Natural killer cell (primary cell): ENCODE results near the gene TTC22. TPM values are rescaled to one million over a fixed set of nuclear protein-coding genes. Genes with fewer than 3 reads are reported as not detected.
A peak's percentile ranks its signal among the peaks of the same experiment; 100 is the strongest.

Experiments used
- ATAC-seq, 3 donors: fragments of 150-1000 bp in 2 of 3; fragments of 200-7000 bp in 1 of 3; cut with Tn5 transposase; 1 replicate in 1 of 3; 2 replicates in 2 of 3; pipeline ENCODE4 v1.10.0; 2021; ENCODE audit warnings: mild to moderate bottlenecking in 2 of 3, moderate library complexity in 2 of 3
- DNase-seq, 2 donors: peaks; one replicate each; pipeline versions ENCODE4 v3.0.0 to v3.0.0-alpha.2; 2013 to 2021; ENCODE audit warnings: mixed read lengths in 1 of 2
- H3K27ac ChIP-seq: one replicate; pipeline ENCODE4 v1.5.1; 2013; ENCODE audit warnings: mild to moderate bottlenecking, low read length
- H3K27me3 ChIP-seq: one replicate; pipeline ENCODE4 v1.6.1; 2013; ENCODE audit warnings: low read length; ENCODE audit not compliant: control insufficient read depth, insufficient read depth
- H3K36me3 ChIP-seq: one replicate; pipeline ENCODE4 v1.6.1; 2013; ENCODE audit warnings: low read length; ENCODE audit not compliant: control insufficient read depth, insufficient read depth
- H3K4me1 ChIP-seq: one replicate; pipeline ENCODE4 v1.6.1; 2013; ENCODE audit warnings: low read length; ENCODE audit not compliant: control insufficient read depth, insufficient read depth
- H3K4me3 ChIP-seq: one replicate; pipeline ENCODE4 v1.5.1; 2013; ENCODE audit warnings: low read length
- H3K9me3 ChIP-seq: one replicate; pipeline ENCODE4 v1.6.1; 2013; ENCODE audit warnings: low read length; ENCODE audit not compliant: control insufficient read depth, insufficient read depth
- H3K27ac Mint-ChIP-seq, 2 donors: one replicate each; pipeline ENCODE4 v1.8.0; 2022; ENCODE audit warnings: mild to moderate bottlenecking in 2 of 2, mixed read lengths in 2 of 2, moderate library complexity in 1 of 2
- H3K27me3 Mint-ChIP-seq, 2 donors: one replicate each; pipeline ENCODE4 v1.8.0; 2022; ENCODE audit warnings: low read depth in 2 of 2, mixed read lengths in 2 of 2
- H3K36me3 Mint-ChIP-seq: one replicate; pipeline ENCODE4 v1.8.0; 2022; ENCODE audit warnings: mixed read lengths
- H3K4me1 Mint-ChIP-seq, 2 donors: one replicate each; pipeline ENCODE4 v1.8.0; 2022; ENCODE audit warnings: mixed read lengths in 2 of 2
- H3K4me3 Mint-ChIP-seq: one replicate; pipeline ENCODE4 v1.8.0; 2022; ENCODE audit warnings: mild to moderate bottlenecking, moderate library complexity, mixed read lengths
- H3K9me3 Mint-ChIP-seq, 2 donors: one replicate each; pipeline ENCODE4 v1.8.0; 2022; ENCODE audit warnings: mixed read lengths in 2 of 2
- CTCF ChIP-seq: fragments of 200-600 bp; IDR thresholded peaks from one replicate; pipeline ENCODE4 v1.8.0; 2022; ENCODE audit warnings: antibody characterized with exemption
- WGBS: methylation state at CpG from one replicate; pipeline ENCODE4 v1.1.7; 2013; ENCODE audit warnings: missing lambda C conversion rate; ENCODE audit not compliant: insufficient coverage; 5-methylcytosine and 5-hydroxymethylcytosine counted together
- intact Hi-C: fragments of 100-400 bp; cut with micrococcal nuclease; formaldehyde crosslinking; loops from one replicate; pipeline ENCODE4 v1.14.2; 2022
- total RNA-seq, 4 donors: library from RNA; stranded (reverse); fragments of 120-200 nt in 1 of 4; gene quantifications; one replicate each; pipeline versions ENCODE4 v1.2.3 to v1.2.4, GENCODE V29; 2013 to 2022

Gene TTC22
- total RNA-seq, 3 donors from 2014 or later (not counting 1 experiment from before 2014, with no cell fraction given): 17.8 to 30.8 (median 26.5) TPM

GRCh38 chr1:54849219-54850068 is 48.3 kb upstream of the TTC22 start:
- Mint-ChIP-seq H3K4me1 (peaks cover 0 to 9% of the 10 kb centered on the region in 2 donors), H3K27ac (peak overlapping the region in 1 of 2 donors; percentile 37), H3K9me3 (no peaks in the 10 kb centered on the region), H3K4me3 (no peak overlapping the region), H3K36me3 (no peaks in the 10 kb centered on the region), H3K27me3 (no peaks in the 10 kb centered on the region)
- H3K27ac ChIP-seq: no peak overlapping the region
- H3K4me1 ChIP-seq: no peaks in the 10 kb centered on the region
- no peak for DNase-seq
- no peak for TF ChIP-seq CTCF
- no peaks in the 10 kb centered on the region for H3K9me3 ChIP-seq
- WGBS: 94% methylated on average over 6 of the region's 6 CpGs
- intact Hi-C loops: no loop called here
- H3K36me3 ChIP-seq: peaks cover 34% of the 10 kb centered on the region
- H3K27me3 ChIP-seq: no peaks in the 10 kb centered on the region
- no peak for ATAC-seq
- no peak overlapping the region for H3K4me3 ChIP-seq

- H3K36me3 ChIP-seq: peaks cover 31% of the 10 kb centered on the region
- WGBS: 86% methylated on average over 7 of the region's 7 CpGs
- H3K36me3 Mint-ChIP-seq: no peaks in the 10 kb centered on the region
- TF ChIP-seq CTCF: no peak
- intact Hi-C loops: no loop called here
- no peak overlapping the region for H3K4me3 ChIP-seq
- H3K27ac Mint-ChIP-seq: peak overlapping the region in 1 of 2 donors; percentile 37
- H3K27me3 Mint-ChIP-seq: no peaks in the 10 kb centered on the region
- H3K27ac ChIP-seq: no peak overlapping the region
- no peak overlapping the region for H3K4me3 Mint-ChIP-seq
- no peaks in the 10 kb centered on the region for H3K9me3 Mint-ChIP-seq
- H3K4me1 Mint-ChIP-seq: peaks cover 0 to 9% of the 10 kb centered on the region in 2 donors
- DNase-seq (peak in 1 of 2 donors; percentile 9), ATAC-seq (no peak)
- H3K9me3 ChIP-seq: no peaks in the 10 kb centered on the region
- no peaks in the 10 kb centered on the region for H3K27me3 ChIP-seq
- no peaks in the 10 kb centered on the region for H3K4me1 ChIP-seq
These were observed 47.2 kb upstream of the TTC22 start for GRCh38 chr1:54848134-54848948.

- ATAC-seq (no peak), DNase-seq (no peak)
- peaks cover 25% of the 10 kb centered on the region for H3K36me3 ChIP-seq
- Mint-ChIP-seq H3K9me3 (no peaks in the 10 kb centered on the region), H3K27ac (peak overlapping the region in 1 of 2 donors; percentile 18), H3K27me3 (no peaks in the 10 kb centered on the region), H3K36me3 (no peaks in the 10 kb centered on the region), H3K4me1 (peaks cover 0 to 9% of the 10 kb centered on the region in 2 donors), H3K4me3 (no peak overlapping the region)
- no peaks in the 10 kb centered on the region for H3K4me1 ChIP-seq
- H3K4me3 ChIP-seq: no peak overlapping the region
- no peak overlapping the region for H3K27ac ChIP-seq
- no peaks in the 10 kb centered on the region for H3K9me3 ChIP-seq
- no peaks in the 10 kb centered on the region for H3K27me3 ChIP-seq
- intact Hi-C loops: no loop called here
- TF ChIP-seq CTCF: no peak
- WGBS: 92% methylated on average over 9 of the region's 9 CpGs
These were observed 45.7 kb upstream of the TTC22 start for GRCh38 chr1:54846716-54847284.
